K562 (cell line): ENCODE data around the gene JPH2. TPM values are rescaled to one million over a fixed set of nuclear protein-coding genes. Genes with fewer than 3 reads are reported as not detected.

Experiments used
- ATAC-seq: fragments of 200-7000 bp; cut with Tn5 transposase; 3 replicates; pipeline ENCODE4 v1.9.1; 2020; ENCODE audit warnings: moderate library complexity
- BruUV-seq: library from RNA; stranded (reverse); fragments of 400-500 nt; replicated peaks from 2 replicates; lab custom pipeline; 2021; lab: Mats Ljungman, UMichigan
- CTCF ChIA-PET: fragments of 300-600 bp; formaldehyde crosslinking; extraction: SDS; loops from one replicate; lab custom pipeline; 2021; ENCODE audit warnings: low intra/inter-chr PET ratio; lab: Yijun Ruan, JAX
- POLR2A ChIA-PET: fragments of 300-600, 350-650 bp; sonication (Branson Sonifier 250); formaldehyde crosslinking; extraction: SDS; loops from one replicate; lab custom pipeline; 2021; ENCODE audit warnings: antibody characterized with exemption, inconsistent platforms; lab: Yijun Ruan, JAX
- DNase-seq, 4 experiments: peaks; one replicate each; pipeline versions ENCODE4 v3.0.0 to v3.0.0-alpha.2; 2011 to 2018; ENCODE audit warnings: low spot score in 3 of 4, mixed read lengths in 3 of 4; ENCODE audit errors: extremely low read depth in 1 of 4
- FAIRE-seq: peaks from 2 replicates; lab custom pipeline; 2011; peaks lifted over from hg19 to GRCh38; lab: Jason Lieb, UNC
- H2AFZ ChIP-seq: 2 replicates; pipeline ENCODE4 v1.6.0; 2011; ENCODE audit warnings: low read depth, low read length, control low read depth, inconsistent platforms
- H3K27ac ChIP-seq: fragments of 200-600 bp; 3 replicates; pipeline ENCODE4 v1.8.0; 2011; ENCODE audit warnings: low read depth, mild to moderate bottlenecking, control low read depth, inconsistent platforms, low read length, moderate library complexity, mixed read lengths; ENCODE audit errors: extremely low read depth
- H3K27me3 ChIP-seq, 2 experiments: fragments of 300-600 bp in 1 of 2; 2 replicates in 1 of 2; 3 replicates in 1 of 2; pipeline versions ENCODE4 v1.6.0 to v1.8.0; 2011; ENCODE audit warnings: inconsistent platforms in 2 of 2, low read length in 2 of 2, mild to moderate bottlenecking in 1 of 2, mixed read lengths in 1 of 2, moderate library complexity in 1 of 2; ENCODE audit not compliant: control insufficient read depth in 2 of 2, insufficient read depth in 2 of 2
- H3K36me3 ChIP-seq: fragments of 300-600 bp; 3 replicates; pipeline ENCODE4 v1.8.0; 2011; ENCODE audit warnings: mild to moderate bottlenecking, low read length, inconsistent platforms; ENCODE audit not compliant: control insufficient read depth, insufficient read depth
- H3K4me1 ChIP-seq, 2 experiments: fragments of 200-600 bp in 1 of 2; replicated peaks in 1 of 2; 2 replicates in 1 of 2; 3 replicates in 1 of 2; pipeline versions ENCODE4 v1.5.1 to v1.8.0; 2011; ENCODE audit warnings: inconsistent platforms in 2 of 2, low read length in 2 of 2, mild to moderate bottlenecking in 1 of 2, mixed read lengths in 1 of 2, moderate library complexity in 1 of 2; ENCODE audit not compliant: control insufficient read depth in 2 of 2, insufficient read depth in 2 of 2
- H3K4me2 ChIP-seq: 2 replicates; pipeline ENCODE4 v1.6.1; 2011; ENCODE audit warnings: low read length, control low read depth, inconsistent platforms, mixed read lengths; ENCODE audit not compliant: insufficient read depth
- H3K4me3 ChIP-seq: fragments of 200-600 bp; sonication (generic), shearing (Covaris generic); 2 replicates; pipeline ENCODE4 v1.5.1; 2016; ENCODE audit warnings: control low read depth, inconsistent platforms
- H3K79me2 ChIP-seq: fragments of 200-600 bp; 3 replicates; pipeline ENCODE4 v1.8.0; 2011; ENCODE audit warnings: low read length, inconsistent platforms; ENCODE audit not compliant: control insufficient read depth, insufficient read depth
- H3K9ac ChIP-seq, 2 experiments: 2 replicates each; pipeline versions ENCODE4 v1.6.0 to v1.6.1; 2011; ENCODE audit warnings: low read depth in 2 of 2, low read length in 2 of 2, control low read depth in 1 of 2, inconsistent platforms in 1 of 2, mild to moderate bottlenecking in 1 of 2, mixed read lengths in 1 of 2; ENCODE audit not compliant: insufficient read depth in 1 of 2
- H3K9me1 ChIP-seq: one replicate; pipeline ENCODE4 v1.6.0; 2011; ENCODE audit warnings: inconsistent platforms, mild to moderate bottlenecking, low read length, moderate library complexity; ENCODE audit not compliant: control insufficient read depth, insufficient read depth
- H3K9me3 ChIP-seq: replicated peaks from 2 replicates; pipeline ENCODE4 v1.5.1; 2011; ENCODE audit warnings: low read depth, low read length, inconsistent platforms; ENCODE audit not compliant: control insufficient read depth, insufficient read depth
- H4K20me1 ChIP-seq: replicated peaks from 2 replicates; pipeline ENCODE4 v1.6.1; 2011; ENCODE audit warnings: low read length, inconsistent platforms, mixed read lengths; ENCODE audit not compliant: control insufficient read depth, insufficient read depth
- FOXP1 ChIP-seq: sonication (generic); formaldehyde crosslinking; IDR thresholded peaks from 2 replicates; pipeline ENCODE4 v1.8.0; 2022; ENCODE audit warnings: mild to moderate bottlenecking, missing genetic modification reagents
- HMGN3 ChIP-seq: IDR thresholded peaks from 2 replicates; pipeline ENCODE4 v1.6.1; 2011; ENCODE audit warnings: borderline replicate concordance, low read depth, mild to moderate bottlenecking, mixed read lengths, low read length; ENCODE audit not compliant: insufficient read length; ENCODE audit errors: extremely low read depth
- NFIC ChIP-seq: fragments of 450-650 bp; IDR thresholded peaks from 2 replicates; pipeline ENCODE4 v1.6.1; 2017; ENCODE audit warnings: mild to moderate bottlenecking, inconsistent platforms
- RBFOX2 ChIP-seq: fragments of 200-400 bp; formaldehyde crosslinking; IDR thresholded peaks from 2 replicates; pipeline ENCODE4 v1.6.1; 2017; ENCODE audit warnings: low read depth, mild to moderate bottlenecking, low read length, moderate library complexity
- WGBS: fragments of 100-300 bp; shearing (Covaris generic); methylation state at CpG from one replicate; pipeline ENCODE4 v1.1.6; 2016; ENCODE audit warnings: low coverage, mixed read lengths; ENCODE audit not compliant: insufficient coverage; ENCODE audit errors: missing lambda C conversion rate; 5-methylcytosine and 5-hydroxymethylcytosine counted together
- in situ Hi-C: fragments of 300-500 bp; cut with MboI; formaldehyde crosslinking; loops from 4 replicates; pipeline ENCODE4 v1.15.0; 2018; ENCODE audit warnings: inconsistent platforms, mixed read lengths
- intact Hi-C: fragments of 100-400 bp; cut with micrococcal nuclease; formaldehyde crosslinking; loops from 2 replicates; pipeline ENCODE4 v1.14.2; 2022
- polyA plus RNA-seq, 8 experiments: library from polyadenylated mRNA; depleted of rRNA in 4 of 8; stranded (reverse) in 5 of 8; unstranded in 3 of 8; fragments of >200 nt; fragmentation: Nextera tagmentation in 2 of 8; fragmentation: Illumina TruSeq in 1 of 8; extraction: Ambion mirVana in 2 of 8; extraction: Trizol in 1 of 8; gene quantifications; 2 replicates each; pipeline versions ENCODE4 v1.2.1 to v1.2.3, GENCODE V29; 2011 to 2014; ENCODE audit warnings: inconsistent platforms in 1 of 8, missing spikeins in 1 of 8
- total RNA-seq, 7 experiments: library from RNA; depleted of rRNA in 6 of 7; stranded (reverse); fragments of >200 nt in 6 of 7; fragmentation: Illumina TruSeq in 2 of 7; extraction: Trizol in 2 of 7; gene quantifications; 2 replicates each; pipeline versions ENCODE4 v1.2.1 to v1.2.3, GENCODE V29; 2011 to 2021; ENCODE audit warnings: low replicate concordance in 1 of 7
- TF ChIP-seq, protein P1 (sequence below), 3 experiments: IDR thresholded peaks in 2 of 3; conservative IDR thresholded peaks in 1 of 3; 2 replicates each; pipeline ENCODE4 v1.5.1; 2011 to 2012; ENCODE audit warnings: low read length in 3 of 3, mild to moderate bottlenecking in 3 of 3, control low read depth in 2 of 3, improper control_type of control experiment in 1 of 3, inconsistent platforms in 1 of 3, low read depth in 1 of 3, mixed read lengths in 1 of 3, moderate library complexity in 1 of 3; ENCODE audit not compliant: insufficient read depth in 2 of 3
- TF ChIP-seq, protein P2 (sequence below): fragments of 200-600 bp; sonication (generic); IDR thresholded peaks from one replicate; pipeline ENCODE4 v1.6.1; 2012; ENCODE audit warnings: mild to moderate bottlenecking, low read depth, low read length, inconsistent platforms

JPH2 gene
- total and polyA plus RNA-seq, 9 of the 15 experiments (the other 6 are each of a cell fraction or from before 2014, with no cell fraction given), result not detected

GRCh38 chr20:44222633-44223368, 35.8 kb upstream of the JPH2 start:
- Histone ChIP-seq H3K9me1 (no peaks in the 10 kb centered on the region), H3K79me2 (no peaks in the 10 kb centered on the region), H3K4me3 (no peak overlapping the region), H3K4me1 (peaks cover 2 to 10% of the 10 kb centered on the region in 2 experiments; a peak in 4 of 5 replicates), H3K9ac (no peak overlapping the region), H3K9me3 (no peaks in the 10 kb centered on the region), H3K36me3 (no peaks in the 10 kb centered on the region), H3K27me3 (peaks cover 2 to 20% of the 10 kb centered on the region in 2 experiments; a peak in 4 of 5 replicates), H2AFZ (no peak overlapping the region), H3K4me2 (no peak overlapping the region), H4K20me1 (peaks cover 10% of the 10 kb centered on the region; the same call in 1 of the 2 replicates), H3K27ac (no peak overlapping the region)
- ATAC-seq (peak; percentile 66; the same call in 2 of the 3 replicates), FAIRE-seq (no peak), DNase-seq (peak in 1 of 4 experiments; percentile 38)
- TF ChIP-seq, protein P1, sequence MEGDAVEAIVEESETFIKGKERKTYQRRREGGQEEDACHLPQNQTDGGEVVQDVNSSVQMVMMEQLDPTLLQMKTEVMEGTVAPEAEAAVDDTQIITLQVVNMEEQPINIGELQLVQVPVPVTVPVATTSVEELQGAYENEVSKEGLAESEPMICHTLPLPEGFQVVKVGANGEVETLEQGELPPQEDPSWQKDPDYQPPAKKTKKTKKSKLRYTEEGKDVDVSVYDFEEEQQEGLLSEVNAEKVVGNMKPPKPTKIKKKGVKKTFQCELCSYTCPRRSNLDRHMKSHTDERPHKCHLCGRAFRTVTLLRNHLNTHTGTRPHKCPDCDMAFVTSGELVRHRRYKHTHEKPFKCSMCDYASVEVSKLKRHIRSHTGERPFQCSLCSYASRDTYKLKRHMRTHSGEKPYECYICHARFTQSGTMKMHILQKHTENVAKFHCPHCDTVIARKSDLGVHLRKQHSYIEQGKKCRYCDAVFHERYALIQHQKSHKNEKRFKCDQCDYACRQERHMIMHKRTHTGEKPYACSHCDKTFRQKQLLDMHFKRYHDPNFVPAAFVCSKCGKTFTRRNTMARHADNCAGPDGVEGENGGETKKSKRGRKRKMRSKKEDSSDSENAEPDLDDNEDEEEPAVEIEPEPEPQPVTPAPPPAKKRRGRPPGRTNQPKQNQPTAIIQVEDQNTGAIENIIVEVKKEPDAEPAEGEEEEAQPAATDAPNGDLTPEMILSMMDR (IDR thresholded peaks at IDR 0.05 in 2 of 3, conservative IDR thresholded peaks at IDR 0.05 in 1 of 3; ENCODE audit: insufficient read depth in 2 of 3, low read depth in 1 of 3, low read length in 3 of 3), result peak; percentile 13 to 36 (median 33); a peak in 3 of 6 replicates
- TF ChIP-seq NFIC (0 out of 2 replicates have a peak, but pooled peaks have one; percentile 7), RBFOX2 (no peak), FOXP1 (no peak), HMGN3 (no peak)
- TF ChIP-seq, protein P2, sequence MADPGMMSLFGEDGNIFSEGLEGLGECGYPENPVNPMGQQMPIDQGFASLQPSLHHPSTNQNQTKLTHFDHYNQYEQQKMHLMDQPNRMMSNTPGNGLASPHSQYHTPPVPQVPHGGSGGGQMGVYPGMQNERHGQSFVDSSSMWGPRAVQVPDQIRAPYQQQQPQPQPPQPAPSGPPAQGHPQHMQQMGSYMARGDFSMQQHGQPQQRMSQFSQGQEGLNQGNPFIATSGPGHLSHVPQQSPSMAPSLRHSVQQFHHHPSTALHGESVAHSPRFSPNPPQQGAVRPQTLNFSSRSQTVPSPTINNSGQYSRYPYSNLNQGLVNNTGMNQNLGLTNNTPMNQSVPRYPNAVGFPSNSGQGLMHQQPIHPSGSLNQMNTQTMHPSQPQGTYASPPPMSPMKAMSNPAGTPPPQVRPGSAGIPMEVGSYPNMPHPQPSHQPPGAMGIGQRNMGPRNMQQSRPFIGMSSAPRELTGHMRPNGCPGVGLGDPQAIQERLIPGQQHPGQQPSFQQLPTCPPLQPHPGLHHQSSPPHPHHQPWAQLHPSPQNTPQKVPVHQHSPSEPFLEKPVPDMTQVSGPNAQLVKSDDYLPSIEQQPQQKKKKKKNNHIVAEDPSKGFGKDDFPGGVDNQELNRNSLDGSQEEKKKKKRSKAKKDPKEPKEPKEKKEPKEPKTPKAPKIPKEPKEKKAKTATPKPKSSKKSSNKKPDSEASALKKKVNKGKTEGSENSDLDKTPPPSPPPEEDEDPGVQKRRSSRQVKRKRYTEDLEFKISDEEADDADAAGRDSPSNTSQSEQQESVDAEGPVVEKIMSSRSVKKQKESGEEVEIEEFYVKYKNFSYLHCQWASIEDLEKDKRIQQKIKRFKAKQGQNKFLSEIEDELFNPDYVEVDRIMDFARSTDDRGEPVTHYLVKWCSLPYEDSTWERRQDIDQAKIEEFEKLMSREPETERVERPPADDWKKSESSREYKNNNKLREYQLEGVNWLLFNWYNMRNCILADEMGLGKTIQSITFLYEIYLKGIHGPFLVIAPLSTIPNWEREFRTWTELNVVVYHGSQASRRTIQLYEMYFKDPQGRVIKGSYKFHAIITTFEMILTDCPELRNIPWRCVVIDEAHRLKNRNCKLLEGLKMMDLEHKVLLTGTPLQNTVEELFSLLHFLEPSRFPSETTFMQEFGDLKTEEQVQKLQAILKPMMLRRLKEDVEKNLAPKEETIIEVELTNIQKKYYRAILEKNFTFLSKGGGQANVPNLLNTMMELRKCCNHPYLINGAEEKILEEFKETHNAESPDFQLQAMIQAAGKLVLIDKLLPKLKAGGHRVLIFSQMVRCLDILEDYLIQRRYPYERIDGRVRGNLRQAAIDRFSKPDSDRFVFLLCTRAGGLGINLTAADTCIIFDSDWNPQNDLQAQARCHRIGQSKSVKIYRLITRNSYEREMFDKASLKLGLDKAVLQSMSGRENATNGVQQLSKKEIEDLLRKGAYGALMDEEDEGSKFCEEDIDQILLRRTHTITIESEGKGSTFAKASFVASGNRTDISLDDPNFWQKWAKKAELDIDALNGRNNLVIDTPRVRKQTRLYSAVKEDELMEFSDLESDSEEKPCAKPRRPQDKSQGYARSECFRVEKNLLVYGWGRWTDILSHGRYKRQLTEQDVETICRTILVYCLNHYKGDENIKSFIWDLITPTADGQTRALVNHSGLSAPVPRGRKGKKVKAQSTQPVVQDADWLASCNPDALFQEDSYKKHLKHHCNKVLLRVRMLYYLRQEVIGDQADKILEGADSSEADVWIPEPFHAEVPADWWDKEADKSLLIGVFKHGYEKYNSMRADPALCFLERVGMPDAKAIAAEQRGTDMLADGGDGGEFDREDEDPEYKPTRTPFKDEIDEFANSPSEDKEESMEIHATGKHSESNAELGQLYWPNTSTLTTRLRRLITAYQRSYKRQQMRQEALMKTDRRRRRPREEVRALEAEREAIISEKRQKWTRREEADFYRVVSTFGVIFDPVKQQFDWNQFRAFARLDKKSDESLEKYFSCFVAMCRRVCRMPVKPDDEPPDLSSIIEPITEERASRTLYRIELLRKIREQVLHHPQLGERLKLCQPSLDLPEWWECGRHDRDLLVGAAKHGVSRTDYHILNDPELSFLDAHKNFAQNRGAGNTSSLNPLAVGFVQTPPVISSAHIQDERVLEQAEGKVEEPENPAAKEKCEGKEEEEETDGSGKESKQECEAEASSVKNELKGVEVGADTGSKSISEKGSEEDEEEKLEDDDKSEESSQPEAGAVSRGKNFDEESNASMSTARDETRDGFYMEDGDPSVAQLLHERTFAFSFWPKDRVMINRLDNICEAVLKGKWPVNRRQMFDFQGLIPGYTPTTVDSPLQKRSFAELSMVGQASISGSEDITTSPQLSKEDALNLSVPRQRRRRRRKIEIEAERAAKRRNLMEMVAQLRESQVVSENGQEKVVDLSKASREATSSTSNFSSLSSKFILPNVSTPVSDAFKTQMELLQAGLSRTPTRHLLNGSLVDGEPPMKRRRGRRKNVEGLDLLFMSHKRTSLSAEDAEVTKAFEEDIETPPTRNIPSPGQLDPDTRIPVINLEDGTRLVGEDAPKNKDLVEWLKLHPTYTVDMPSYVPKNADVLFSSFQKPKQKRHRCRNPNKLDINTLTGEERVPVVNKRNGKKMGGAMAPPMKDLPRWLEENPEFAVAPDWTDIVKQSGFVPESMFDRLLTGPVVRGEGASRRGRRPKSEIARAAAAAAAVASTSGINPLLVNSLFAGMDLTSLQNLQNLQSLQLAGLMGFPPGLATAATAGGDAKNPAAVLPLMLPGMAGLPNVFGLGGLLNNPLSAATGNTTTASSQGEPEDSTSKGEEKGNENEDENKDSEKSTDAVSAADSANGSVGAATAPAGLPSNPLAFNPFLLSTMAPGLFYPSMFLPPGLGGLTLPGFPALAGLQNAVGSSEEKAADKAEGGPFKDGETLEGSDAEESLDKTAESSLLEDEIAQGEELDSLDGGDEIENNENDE, result no peak
- BruUV-seq, result no TSS peak
- 0% methylated on average over 6 of the region's 7 CpGs for WGBS
- ChIA-PET POLR2A (no interaction called here), CTCF (interaction anchor here (0.6 kb wide), 1 partner anchor 106 kb away, joined by 3 read pairs; no protein-coding TSS in a partner anchor)
- intact Hi-C loops (no loop called here), in situ Hi-C loops (no loop called here)
